ENCODE measurements around the gene CDC14B. TPM values are rescaled to one million over a fixed set of nuclear protein-coding genes. Genes with fewer than 3 reads are reported as not detected.
"Not testable (repeated sequence)": the region's sequence is repeated elsewhere in the genome, so short reads cannot be mapped to it uniquely, and the experiment has no call there.

The CDC14B gene
- total RNA-seq, 2 experiments from 2014 or later: 0.23 to 0.37 TPM

GRCh38 chr9:96605328-96605727, 14.3 kb downstream of the CDC14B start:
- DNase-seq: no peak
- Mint-ChIP-seq H3K9me3 (ENCODE audit: insufficient read depth) (no peaks in the 10 kb centered on the region), H3K4me1 (ENCODE audit: low read depth) (no peaks in the 10 kb centered on the region), H3K36me3 (ENCODE audit: low read depth) (no peaks in the 10 kb centered on the region), H3K27me3 (ENCODE audit: low read depth) (peaks cover 9% of the 10 kb centered on the region), H3K4me3 (no peak overlapping the region), H3K27ac (no peak overlapping the region)
- ATAC-seq: no peak
- CTCF ChIA-PET: no interaction called here
- POLR2A ChIA-PET: no interaction called here

GRCh38 chr9:96604004-96604319, 15.7 kb downstream of the CDC14B start:
- no peaks in the 10 kb centered on the region for H3K4me1 Mint-ChIP-seq (ENCODE audit: low read depth)
- peaks cover 6% of the 10 kb centered on the region for H3K27me3 Mint-ChIP-seq (ENCODE audit: low read depth)
- DNase-seq (no peak), ATAC-seq (no peak)
- ChIA-PET CTCF (no interaction called here), POLR2A (no interaction called here)
- H3K27ac Mint-ChIP-seq: no peak overlapping the region
- H3K4me3 Mint-ChIP-seq: no peak overlapping the region
- H3K9me3 Mint-ChIP-seq (ENCODE audit: insufficient read depth): no peaks in the 10 kb centered on the region
- no peaks in the 10 kb centered on the region for H3K36me3 Mint-ChIP-seq (ENCODE audit: low read depth)

- ChIA-PET CTCF (no interaction called here), POLR2A (interaction anchor here (1.0 kb wide), 1 partner anchor 32 kb away, joined by 3 read pairs; no protein-coding TSS in a partner anchor)
- DNase-seq (no peak), ATAC-seq (no peak)
- Mint-ChIP-seq H3K27ac (no peak overlapping the region), H3K4me3 (no peak overlapping the region), H3K9me3 (ENCODE audit: insufficient read depth) (no peaks in the 10 kb centered on the region), H3K27me3 (ENCODE audit: low read depth) (peaks cover 3% of the 10 kb centered on the region), H3K4me1 (ENCODE audit: low read depth) (no peaks in the 10 kb centered on the region), H3K36me3 (ENCODE audit: low read depth) (no peaks in the 10 kb centered on the region)
Measured at GRCh38 chr9:96603305-96604003, 16.2 kb downstream of the CDC14B start.

GRCh38 chr9:96599298-96599697, 20.3 kb downstream of the CDC14B start:
- CTCF ChIA-PET: no interaction called here
- H3K27ac Mint-ChIP-seq: no peak overlapping the region
- H3K9me3 Mint-ChIP-seq (ENCODE audit: insufficient read depth): no peaks in the 10 kb centered on the region
- no peaks in the 10 kb centered on the region for H3K4me1 Mint-ChIP-seq (ENCODE audit: low read depth)
- POLR2A ChIA-PET: no interaction called here
- DNase-seq (no peak), ATAC-seq (no peak)
- no peaks in the 10 kb centered on the region for H3K36me3 Mint-ChIP-seq (ENCODE audit: low read depth)
- peaks cover 8% of the 10 kb centered on the region for H3K27me3 Mint-ChIP-seq (ENCODE audit: low read depth)
- H3K4me3 Mint-ChIP-seq: no peak overlapping the region

GRCh38 chr9:96596601-96597111, 23.0 kb downstream of the CDC14B start:
- Mint-ChIP-seq H3K36me3 (ENCODE audit: low read depth) (no peaks in the 10 kb centered on the region), H3K27ac (no peak overlapping the region), H3K4me3 (no peak overlapping the region), H3K4me1 (ENCODE audit: low read depth) (no peaks in the 10 kb centered on the region), H3K27me3 (ENCODE audit: low read depth) (peaks cover 12% of the 10 kb centered on the region), H3K9me3 (ENCODE audit: insufficient read depth) (no peaks in the 10 kb centered on the region)
- ChIA-PET CTCF (no interaction called here), POLR2A (no interaction called here)
- ATAC-seq (no peak), DNase-seq (no peak)

GRCh38 chr9:96587338-96588315, 32.0 kb downstream of the CDC14B start:
- Mint-ChIP-seq H3K27ac (no peak overlapping the region), H3K9me3 (ENCODE audit: insufficient read depth) (no peaks in the 10 kb centered on the region), H3K4me3 (no peak overlapping the region), H3K27me3 (ENCODE audit: low read depth) (peaks cover 31% of the 10 kb centered on the region), H3K36me3 (ENCODE audit: low read depth) (no peaks in the 10 kb centered on the region), H3K4me1 (ENCODE audit: low read depth) (peaks cover 9% of the 10 kb centered on the region)
- ATAC-seq (peak; percentile 15), DNase-seq (no peak)
- ChIA-PET POLR2A (no interaction called here), CTCF (no interaction called here)

GRCh38 chr9:96585426-96585825, 34.2 kb downstream of the CDC14B start:
- Mint-ChIP-seq H3K4me1 (ENCODE audit: low read depth) (peaks cover 9% of the 10 kb centered on the region), H3K27ac (no peak overlapping the region), H3K27me3 (ENCODE audit: low read depth) (peaks cover 32% of the 10 kb centered on the region), H3K4me3 (no peak overlapping the region), H3K9me3 (ENCODE audit: insufficient read depth) (no peaks in the 10 kb centered on the region), H3K36me3 (ENCODE audit: low read depth) (no peaks in the 10 kb centered on the region)
- CTCF ChIA-PET: no interaction called here
- ATAC-seq (no peak), DNase-seq (no peak)
- POLR2A ChIA-PET: no interaction called here

GRCh38 chr9:96582199-96582598, 37.4 kb downstream of the CDC14B start:
- H3K27ac Mint-ChIP-seq; ATAC-seq; DNase-seq; CTCF ChIA-PET; H3K36me3 Mint-ChIP-seq (ENCODE audit: low read depth); POLR2A ChIA-PET; H3K4me3 Mint-ChIP-seq; H3K4me1 Mint-ChIP-seq (ENCODE audit: low read depth); H3K9me3 Mint-ChIP-seq (ENCODE audit: insufficient read depth): not testable (repeated sequence)
- H3K27me3 Mint-ChIP-seq (ENCODE audit: low read depth): peaks cover 26% of the 10 kb centered on the region

GRCh38 chr9:96581786-96582185, 37.9 kb downstream of the CDC14B start:
- Mint-ChIP-seq H3K4me1 (ENCODE audit: low read depth) (no peaks in the 10 kb centered on the region), H3K27me3 (ENCODE audit: low read depth) (peaks cover 23% of the 10 kb centered on the region), H3K4me3 (no peak overlapping the region), H3K36me3 (ENCODE audit: low read depth) (no peaks in the 10 kb centered on the region), H3K9me3 (ENCODE audit: insufficient read depth) (no peaks in the 10 kb centered on the region), H3K27ac (no peak overlapping the region)
- DNase-seq: no peak
- CTCF ChIA-PET: no interaction called here
- ATAC-seq: no peak
- POLR2A ChIA-PET: no interaction called here

GRCh38 chr9:96581301-96581700, 38.3 kb downstream of the CDC14B start:
- no peak overlapping the region for H3K27ac Mint-ChIP-seq
- ATAC-seq (no peak), DNase-seq (no peak)
- no peaks in the 10 kb centered on the region for H3K36me3 Mint-ChIP-seq (ENCODE audit: low read depth)
- no peaks in the 10 kb centered on the region for H3K9me3 Mint-ChIP-seq (ENCODE audit: insufficient read depth)
- H3K4me1 Mint-ChIP-seq (ENCODE audit: low read depth): no peaks in the 10 kb centered on the region
- ChIA-PET CTCF (no interaction called here), POLR2A (no interaction called here)
- H3K4me3 Mint-ChIP-seq: no peak overlapping the region
- peaks cover 23% of the 10 kb centered on the region for H3K27me3 Mint-ChIP-seq (ENCODE audit: low read depth)

GRCh38 chr9:96574931-96575351, 44.7 kb downstream of the CDC14B start:
- Mint-ChIP-seq H3K27me3 (ENCODE audit: low read depth) (peaks cover 20% of the 10 kb centered on the region), H3K9me3 (ENCODE audit: insufficient read depth) (no peaks in the 10 kb centered on the region), H3K27ac (no peak overlapping the region), H3K4me1 (ENCODE audit: low read depth) (no peaks in the 10 kb centered on the region), H3K4me3 (no peak overlapping the region), H3K36me3 (ENCODE audit: low read depth) (no peaks in the 10 kb centered on the region)
- ChIA-PET POLR2A (no interaction called here), CTCF (interaction anchor here (1.0 kb wide), 1 partner anchor 9 kb away, joined by 3 read pairs; no protein-coding TSS in a partner anchor)
- ATAC-seq: no peak
- no peak for DNase-seq

- POLR2A ChIA-PET: no interaction called here
- Mint-ChIP-seq H3K36me3 (ENCODE audit: low read depth) (no peaks in the 10 kb centered on the region), H3K9me3 (ENCODE audit: insufficient read depth) (no peaks in the 10 kb centered on the region), H3K27ac (no peak overlapping the region), H3K27me3 (ENCODE audit: low read depth) (peaks cover 24% of the 10 kb centered on the region), H3K4me1 (ENCODE audit: low read depth) (no peaks in the 10 kb centered on the region), H3K4me3 (no peak overlapping the region)
- DNase-seq (no peak), ATAC-seq (no peak)
- CTCF ChIA-PET: no interaction called here
Measured at GRCh38 chr9:96574455-96574854, 45.2 kb downstream of the CDC14B start.

Data from activated CD8-positive, alpha-beta T cell treated with anti-CD3 and anti-CD28 coated beads, Interleukin-2, amount 10 ng/mL, durations not matched to agents 7 days and 5 days (primary cell).